Hepatocyte (in vitro differentiated cells): Measurements from ENCODE around the gene SNCG.

Experiments
- CTCF ChIP-seq: fragments of 200-600 bp; sonication (generic); IDR thresholded peaks from 2 replicates; pipeline ENCODE4 v1.5.1; 2016; ENCODE audit warnings: antibody characterized with exemption, mild to moderate bottlenecking; ENCODE audit not compliant: poor library complexity
- EZH2 ChIP-seq: fragments of 200-600 bp; sonication (generic); IDR thresholded peaks from 2 replicates; pipeline ENCODE4 v1.6.1; 2016; ENCODE audit warnings: antibody characterized with exemption, mild to moderate bottlenecking, borderline replicate concordance
- EZH2phosphoT487 ChIP-seq: fragments of 200-600 bp; sonication (generic); IDR thresholded peaks from one replicate; pipeline ENCODE4 v1.6.1; 2018; ENCODE audit warnings: antibody characterized with exemption, mild to moderate bottlenecking, low read depth, moderate library complexity; ENCODE audit not compliant: unreplicated experiment, severe bottlenecking

- TF ChIP-seq CTCF: no peak
- no peak for TF ChIP-seq EZH2phosphoT487
- TF ChIP-seq EZH2: no peak
These were observed 5.0 kb downstream of the SNCG start for GRCh38 chr10:86963341-86963919.
